Epidermal melanocyte (primary cell): ENCODE measurements around the gene TWF2.
A peak's percentile ranks its signal among the peaks of the same experiment; 100 is the strongest.
"Not testable (repeated sequence)": the region's sequence is repeated elsewhere in the genome, so short reads cannot be mapped to it uniquely, and the experiment has no call there.

Source experiments
- DNase-seq: peaks from one replicate; pipeline ENCODE4 v3.0.0; 2011; ENCODE audit warnings: low spot score; ENCODE audit not compliant: insufficient read length

TWF2 gene

DNA sequence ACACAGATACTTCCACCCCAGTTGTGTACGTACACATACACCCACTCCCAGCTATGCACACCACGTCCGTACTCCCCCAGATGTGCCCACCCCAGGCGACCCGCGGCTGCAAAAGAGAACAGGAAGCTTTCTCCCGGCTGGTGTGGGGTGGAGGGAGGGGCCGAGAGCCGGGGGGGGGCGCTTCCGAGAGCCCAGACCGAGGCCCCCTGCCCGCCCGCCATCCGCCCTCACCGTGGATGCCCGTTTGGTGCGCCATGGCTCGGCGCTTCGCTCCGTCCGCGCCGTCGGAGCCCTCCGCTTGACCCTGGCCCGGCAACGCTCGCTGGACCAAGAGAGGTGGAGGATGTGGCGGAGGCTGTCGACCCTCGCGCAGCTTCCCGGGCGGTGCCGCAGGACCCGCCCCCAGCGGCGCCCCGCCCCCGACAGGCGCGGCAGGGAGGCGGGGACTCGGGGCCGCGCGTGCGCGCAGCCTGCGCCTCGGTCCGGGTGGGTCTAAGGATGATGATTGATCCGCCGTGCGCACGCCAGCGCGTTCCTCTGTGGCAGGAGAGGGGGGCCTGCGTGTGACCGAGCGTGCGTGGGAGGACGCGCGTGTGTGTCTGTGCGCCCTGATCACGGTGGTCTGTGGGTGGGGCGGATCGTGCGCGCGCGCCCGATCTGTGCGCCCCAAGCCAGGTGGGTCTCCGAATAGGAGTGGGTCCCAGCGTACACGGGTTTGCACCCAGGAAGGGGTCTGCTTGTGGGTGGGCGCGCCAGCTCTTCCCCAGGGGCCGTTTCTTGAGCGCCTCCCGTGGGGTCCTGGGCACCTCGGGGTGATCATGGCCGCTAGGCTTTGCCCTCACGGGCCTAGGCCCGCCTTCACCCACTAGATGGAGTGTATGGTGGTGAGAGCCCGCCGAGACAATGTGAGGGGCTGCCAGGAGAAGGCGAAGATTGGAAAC is at the start of gene TWF2:
Gene TWF2, minus strand, starts transcription at position 398 of the 941 bp plus-strand sequence. Its CDS starts 142 bp downstream, at position 256.
- peak; percentile 98 for DNase-seq

DNA sequence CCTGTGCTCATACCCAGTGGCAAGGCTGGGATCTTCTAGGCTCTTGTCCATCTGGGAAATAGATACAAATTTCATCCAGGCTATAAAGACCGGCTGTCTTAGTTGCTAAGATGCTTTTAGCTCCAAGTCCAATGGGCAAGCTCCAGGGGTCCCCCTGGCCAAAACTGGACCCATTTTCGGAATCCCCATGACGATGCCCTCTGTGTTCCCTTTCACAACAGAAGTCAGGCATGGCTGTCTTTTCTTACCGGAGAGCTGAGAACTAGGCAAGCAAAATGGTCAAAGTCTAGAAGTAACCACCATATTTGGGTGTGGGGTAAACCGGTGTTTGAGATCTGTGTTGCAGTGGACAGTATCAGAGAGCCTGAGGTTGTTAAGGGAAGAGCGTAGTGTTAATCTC is 49.7 kb upstream of the TWF2 start:
- DNase-seq: no peak

DNA sequence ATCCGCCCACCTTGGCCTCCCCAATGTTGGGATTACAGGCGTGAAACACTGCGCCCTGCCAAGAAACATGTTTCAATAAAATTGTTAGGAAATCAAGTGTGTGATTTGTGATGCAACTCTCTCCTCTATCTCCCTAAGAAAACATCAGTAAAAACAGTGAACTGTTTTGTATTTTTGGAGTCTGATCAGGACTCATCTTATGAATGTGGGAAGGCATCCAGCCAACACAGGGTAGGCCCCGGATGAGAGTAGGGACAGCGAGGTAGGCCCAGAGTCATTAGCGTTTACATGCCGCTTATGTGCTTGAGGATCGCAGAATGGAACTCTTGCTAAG is 47.8 kb upstream of the TWF2 start:
- no peak for DNase-seq

DNA sequence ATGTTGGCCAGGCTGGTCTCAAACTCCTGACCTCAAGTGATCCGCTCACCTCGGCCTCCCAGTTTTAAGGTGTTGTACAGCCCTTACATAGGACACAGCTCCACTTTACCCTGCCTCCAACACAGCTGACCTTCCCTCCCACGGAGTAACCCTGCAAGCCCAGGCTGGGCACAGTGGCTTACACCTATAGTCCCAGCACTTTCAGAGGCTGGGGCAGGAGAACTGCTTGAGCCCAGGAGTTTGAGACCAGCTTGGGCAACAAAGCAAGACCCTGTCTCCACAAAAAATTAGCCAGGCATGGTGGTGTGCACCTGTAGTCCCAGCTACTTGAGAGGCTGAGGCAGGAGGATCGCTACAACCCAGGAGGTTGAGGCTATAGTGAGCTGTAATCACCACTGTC is 45.1 kb upstream of the TWF2 start:
- not testable (repeated sequence) for DNase-seq

DNA sequence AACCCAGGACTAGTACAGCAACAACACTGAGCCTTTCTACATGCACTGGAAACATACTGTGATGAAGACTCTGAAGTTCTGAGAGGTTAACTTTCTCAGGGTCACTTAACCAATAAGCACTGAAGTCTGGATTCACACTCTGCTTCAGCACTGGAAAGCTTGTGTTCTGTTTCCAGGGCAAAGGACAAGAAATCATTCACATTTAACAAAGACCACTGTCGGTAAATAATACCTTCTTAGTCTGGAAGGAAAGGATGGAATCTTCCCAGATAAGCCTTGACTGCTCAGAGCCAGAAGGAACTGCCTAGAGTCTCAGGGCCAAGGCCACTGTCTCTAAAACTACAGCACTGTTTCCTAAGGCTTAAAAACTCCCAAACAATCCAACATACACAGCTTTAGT is 44.3 kb upstream of the TWF2 start:
- DNase-seq: no peak

DNA sequence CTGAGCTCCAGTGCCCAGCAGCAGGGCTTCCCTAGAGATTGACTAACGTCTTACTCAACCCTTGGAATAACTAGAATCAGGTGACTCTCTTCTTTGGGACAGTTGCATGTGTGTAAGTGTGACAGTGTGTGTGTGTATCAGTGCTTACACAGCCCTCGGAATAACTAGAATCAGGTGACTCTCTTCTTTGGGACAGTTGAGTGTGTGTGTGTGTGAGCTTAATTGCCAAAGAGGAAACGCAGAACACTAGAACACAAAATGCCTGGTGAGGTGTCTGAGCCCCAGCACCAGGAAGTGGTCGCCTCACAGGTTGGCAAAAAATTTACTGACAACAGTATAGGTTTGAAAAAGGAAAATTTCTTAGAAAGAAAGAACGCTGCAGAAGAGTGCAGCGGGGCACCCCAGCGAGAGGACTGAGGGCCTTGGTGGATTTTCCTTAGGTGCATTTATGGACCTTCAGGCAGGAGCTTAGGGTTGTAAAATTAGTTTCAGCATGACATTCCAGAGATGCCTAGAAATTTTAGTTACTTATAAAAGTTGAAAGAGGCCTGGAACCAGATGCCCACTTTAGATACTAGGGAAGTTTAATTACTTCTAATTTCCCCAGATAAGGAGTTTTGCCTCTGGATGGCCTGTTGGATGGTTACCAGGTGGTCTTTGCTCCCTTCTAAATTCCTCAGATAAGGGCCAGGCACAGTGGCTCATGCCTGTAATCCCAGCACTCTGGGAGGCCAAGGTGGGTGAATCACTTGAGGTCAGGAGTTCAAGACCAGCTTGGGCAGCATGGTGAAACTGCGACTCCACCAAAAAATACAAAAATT is 43.2 kb upstream of the TWF2 start:
- DNase-seq: no peak

DNA sequence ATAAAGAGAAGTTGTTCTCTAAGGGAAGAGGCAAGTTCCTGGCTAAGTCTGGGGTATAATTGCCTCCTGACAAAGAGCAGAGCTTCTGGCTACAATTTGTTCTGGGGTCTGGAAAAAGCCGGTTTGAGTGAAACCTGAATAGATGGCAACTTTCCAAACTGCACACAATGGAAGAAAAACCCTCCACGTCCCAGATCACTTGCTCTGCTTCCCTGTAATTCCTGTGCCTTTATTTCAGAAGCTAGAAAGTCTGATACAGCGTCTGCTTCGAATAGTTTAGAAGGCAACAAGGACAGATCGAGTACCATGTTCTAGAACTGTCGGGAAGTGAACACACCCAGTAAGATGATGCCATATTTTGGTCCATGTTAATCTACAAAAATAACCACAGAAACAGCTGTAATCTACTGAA is 41.1 kb upstream of the TWF2 start:
- DNase-seq: no peak

DNA sequence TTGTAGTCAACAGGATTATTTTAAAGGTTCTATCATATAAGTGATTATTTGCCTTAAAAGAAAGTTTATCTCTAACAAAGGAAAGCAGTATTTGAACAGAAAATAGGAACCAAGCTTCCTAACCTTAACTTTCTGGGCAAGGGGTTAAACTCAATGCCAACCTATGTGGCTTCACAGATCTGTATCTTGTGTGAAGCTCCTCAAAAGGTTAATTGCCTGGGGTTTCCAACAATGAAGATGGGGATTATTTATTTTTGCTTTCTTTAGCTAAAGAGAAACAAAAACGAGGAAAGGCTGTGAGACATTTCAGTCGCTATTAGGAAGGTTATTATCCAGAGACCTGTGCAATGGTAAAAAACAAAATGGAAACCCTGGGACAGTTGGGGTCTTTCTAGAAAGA is 40.6 kb upstream of the TWF2 start:
- DNase-seq: no peak

DNA sequence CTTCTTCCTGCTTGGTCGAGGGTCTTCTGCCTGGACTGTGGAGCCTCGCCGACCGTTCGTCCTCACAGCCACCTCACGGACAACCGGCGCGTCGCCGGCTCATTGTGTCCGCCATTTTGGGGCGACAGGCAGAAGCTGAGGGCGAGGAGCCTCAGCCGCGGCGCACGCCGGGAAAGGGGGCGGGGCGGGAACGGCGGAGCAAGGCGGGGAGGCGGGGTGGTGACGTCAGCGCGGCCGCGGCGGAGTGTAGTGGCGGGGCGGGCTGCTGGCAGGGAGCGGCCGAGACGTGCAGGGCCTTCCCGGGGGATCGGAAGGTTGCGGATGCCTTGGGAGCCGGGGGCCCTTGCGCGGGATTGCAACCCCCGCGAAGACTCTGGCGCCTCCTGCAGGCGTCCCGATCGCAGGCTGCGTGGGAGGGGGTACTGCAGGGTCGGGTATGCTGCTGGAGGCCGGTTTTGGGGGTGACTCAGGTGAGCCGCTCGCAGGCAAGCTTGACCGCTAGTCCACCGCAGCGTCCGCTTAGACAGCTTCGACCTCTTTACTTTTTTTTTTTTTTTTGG is 39.6 kb upstream of the TWF2 start, which contains the start of gene WDR82:
Gene WDR82, minus strand, starts transcription at position 140 of the 560 bp plus-strand sequence. CDS start 288 bp downstream, outside the sequence.
- DNase-seq: peak; percentile 84

DNA sequence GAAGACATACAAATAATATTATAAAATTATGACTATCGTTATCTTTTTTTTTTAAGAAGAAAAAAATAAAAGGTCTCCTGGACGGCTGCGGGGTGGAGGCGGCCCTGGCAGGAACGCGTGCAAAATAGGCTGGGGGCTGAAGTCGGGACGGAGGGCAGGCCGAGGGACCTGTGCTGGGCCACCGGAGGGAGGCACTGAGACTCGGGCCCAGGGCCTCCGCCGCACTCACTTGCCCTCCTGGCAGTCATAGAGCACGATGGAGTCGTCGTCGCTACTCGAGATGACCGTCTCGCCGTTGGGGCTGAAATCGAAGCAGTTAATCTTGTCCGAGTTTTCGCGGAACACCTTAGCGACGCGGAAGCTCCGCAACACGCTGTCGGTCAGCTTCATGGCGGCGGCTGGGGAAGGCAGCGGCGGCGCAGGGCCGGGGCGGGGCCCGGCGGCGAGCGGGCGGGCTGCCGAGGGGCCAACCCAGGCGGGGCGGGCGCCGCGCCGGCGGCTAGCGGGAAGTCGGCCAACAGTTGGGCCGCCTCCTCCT is 39.1 kb upstream of the TWF2 start:
- DNase-seq: no peak

DNA sequence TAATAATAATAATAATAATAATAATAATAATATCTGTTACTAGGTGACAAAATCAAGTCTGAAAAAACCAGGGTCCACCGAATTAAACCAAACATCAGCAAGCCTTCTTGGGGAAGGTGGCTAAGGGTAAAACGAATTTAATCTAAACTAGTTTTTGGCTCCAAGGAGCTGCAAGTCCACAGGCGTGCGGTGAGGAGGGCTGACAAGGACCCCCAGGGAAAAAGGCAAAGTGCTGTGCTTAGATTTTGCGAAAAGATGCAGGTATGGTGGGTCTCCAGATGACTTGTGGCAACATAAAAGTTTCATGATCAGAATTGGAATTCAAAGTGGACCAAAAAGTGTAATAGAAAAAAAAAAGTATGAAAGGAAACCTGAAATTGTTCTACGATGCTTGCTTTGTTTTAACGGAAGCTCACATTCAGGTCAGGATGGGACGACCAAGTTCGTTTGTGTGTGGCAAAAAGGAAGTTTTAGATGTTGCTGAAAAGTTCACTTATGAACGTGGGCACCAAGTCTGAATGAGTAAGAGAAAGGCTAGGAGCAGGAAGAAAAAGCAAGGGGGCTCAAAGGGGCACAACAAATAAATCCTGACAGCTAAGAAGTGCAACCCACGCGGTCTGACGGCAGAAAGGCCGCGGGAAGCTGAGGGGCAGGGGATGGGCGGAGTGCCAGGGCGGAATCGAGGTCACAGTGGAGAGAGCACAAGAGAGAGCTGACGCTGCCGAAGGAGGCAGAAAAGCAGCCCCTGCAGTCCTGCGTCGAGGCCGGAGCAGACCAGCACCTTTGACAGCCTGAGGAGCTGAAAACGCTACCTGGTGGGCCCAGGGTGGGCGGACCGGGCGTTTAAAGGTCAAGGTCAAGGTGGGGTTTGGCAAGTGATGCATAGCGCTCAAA is 38.4 kb upstream of the TWF2 start:
- DNase-seq: no peak

DNA sequence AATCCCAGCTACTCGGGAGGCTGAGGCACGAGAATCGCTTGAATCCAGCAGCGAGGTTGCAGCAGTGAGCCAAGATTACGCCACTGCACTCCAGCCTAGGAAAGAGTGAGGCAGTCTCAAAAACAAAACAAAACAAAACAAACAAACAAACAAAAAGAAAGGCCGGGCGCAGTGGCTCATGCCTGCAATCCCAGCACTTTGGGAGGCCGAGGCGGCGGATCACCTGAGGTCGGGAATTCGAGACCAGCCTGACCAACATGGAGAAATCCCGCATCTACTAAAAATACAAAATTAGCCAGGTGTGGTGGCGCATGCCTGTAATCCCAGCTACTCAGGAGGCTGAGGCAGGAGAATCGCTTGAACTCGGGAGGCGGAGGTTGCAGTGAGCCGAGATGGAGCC is 35.8 kb upstream of the TWF2 start:
- DNase-seq: not testable (repeated sequence)

DNA sequence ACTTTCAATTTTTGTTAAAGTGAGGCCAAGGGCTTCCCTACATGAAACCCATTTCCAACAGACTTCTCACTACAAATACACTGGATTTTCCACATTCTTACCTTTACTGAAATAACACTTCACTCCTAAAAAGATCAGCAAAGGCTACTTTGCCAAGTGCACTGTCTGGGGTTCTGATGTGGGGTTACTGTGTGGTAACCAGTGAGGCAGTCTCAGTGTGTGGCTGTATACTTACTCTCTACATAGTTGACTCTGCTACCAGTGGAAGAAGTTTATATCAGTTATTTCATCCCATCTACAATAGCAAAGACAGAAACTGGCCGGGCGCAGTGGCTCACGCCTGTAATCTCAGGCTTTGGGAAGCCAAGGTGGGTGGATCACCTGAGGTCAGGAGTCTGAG is 33.9 kb upstream of the TWF2 start:
- DNase-seq: no peak

DNA sequence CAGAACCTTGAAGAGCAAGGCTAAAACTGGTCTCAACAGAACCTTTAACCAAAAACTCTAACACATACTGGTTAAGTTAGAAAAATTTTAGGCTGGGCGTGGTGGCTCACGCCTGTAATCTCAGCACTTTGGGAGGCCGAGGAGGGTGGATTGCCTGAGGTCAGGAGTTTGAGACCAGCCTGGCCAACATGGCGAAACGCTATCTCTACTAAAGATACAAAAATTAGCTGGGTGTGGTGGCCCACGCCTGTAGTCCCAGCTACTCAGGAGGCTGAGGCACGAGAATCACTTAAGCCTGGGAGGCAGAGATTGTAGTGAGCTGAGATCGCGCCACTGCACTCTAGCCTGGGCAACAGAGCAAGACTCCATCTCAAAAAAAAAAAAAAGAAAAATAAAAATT is 33.2 kb upstream of the TWF2 start:
- DNase-seq: not testable (repeated sequence)

DNA sequence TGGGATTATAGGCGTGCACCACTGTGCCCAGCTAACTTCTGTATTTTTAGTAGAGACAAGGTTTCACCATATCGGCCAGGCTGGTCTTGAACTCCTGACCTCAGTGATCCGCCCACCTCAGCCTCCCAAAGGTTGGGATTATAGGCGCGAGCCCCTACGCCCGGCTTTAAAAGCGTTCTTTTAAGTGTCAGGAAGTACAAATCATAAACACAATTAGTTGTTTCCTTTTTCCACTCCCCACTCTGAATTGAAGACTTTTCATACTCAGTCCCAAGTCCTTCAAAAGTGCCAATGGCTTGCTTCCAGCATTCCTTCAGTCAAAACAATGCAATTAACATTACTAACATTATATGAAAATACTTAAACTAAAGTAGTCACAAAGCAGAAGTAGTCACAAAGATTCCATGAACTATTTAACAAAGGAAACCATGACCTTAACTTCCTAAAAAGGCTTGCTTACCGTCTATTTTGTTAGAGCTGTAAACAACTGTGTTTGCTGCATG is 31.3 kb upstream of the TWF2 start:
- DNase-seq: no peak

DNA sequence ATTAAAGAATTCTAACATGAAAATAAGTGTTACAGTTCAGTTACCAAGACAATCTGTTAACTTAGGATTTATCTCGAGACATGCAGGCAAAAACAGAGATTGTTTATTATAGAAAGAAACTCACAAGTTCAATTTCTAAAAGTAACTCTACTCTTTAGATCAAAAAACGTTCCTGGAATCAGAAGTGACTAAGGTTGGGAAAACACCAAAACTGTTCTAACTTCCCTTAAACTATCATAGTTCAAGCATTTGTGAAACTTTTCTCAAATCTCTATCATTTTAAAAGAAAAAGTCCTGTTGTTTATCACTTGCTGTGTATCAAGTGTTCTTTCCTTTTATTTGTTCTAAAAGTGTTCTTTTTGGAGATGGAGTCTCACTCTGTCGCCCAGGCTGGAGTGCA is 30.8 kb upstream of the TWF2 start:
- no peak for DNase-seq

DNA sequence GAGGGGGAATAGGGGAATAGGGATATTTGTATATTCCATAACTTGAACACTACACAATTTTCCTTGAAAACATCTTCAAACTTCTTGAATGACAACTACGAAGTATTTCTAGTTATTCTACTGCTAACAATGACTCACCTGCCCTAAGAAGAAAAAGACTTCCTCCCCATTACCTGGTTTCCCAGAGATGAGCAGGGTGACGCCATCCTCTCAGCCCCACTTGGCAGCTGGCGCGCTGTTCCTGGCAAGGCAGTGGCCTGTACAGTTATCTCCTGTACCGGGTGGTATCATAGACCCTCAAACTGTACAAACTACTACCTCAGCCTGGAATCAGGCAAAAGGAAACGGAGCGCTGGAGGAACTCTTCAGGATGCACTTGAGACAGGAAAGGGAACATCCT is 29.1 kb upstream of the TWF2 start:
- no peak for DNase-seq

DNA sequence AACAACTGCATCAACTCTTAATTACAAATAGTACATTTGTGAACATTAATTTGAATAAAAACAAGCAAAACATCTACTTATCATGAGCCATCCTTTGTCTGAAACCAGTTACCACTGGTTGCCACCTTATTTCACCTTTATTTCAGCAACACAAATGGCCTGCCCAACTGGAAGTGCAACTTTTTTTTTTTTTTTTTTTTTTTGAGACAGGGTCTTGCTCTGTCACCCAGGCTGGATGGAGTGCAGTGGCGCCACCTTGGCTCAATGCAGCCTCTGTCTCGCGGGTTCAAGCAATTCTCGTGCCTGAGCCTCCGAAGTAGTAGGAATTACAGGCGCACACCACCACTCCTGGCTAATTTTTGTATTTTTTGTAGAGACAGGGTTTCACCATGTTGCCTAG is 26.4 kb upstream of the TWF2 start:
- DNase-seq: no peak

DNA sequence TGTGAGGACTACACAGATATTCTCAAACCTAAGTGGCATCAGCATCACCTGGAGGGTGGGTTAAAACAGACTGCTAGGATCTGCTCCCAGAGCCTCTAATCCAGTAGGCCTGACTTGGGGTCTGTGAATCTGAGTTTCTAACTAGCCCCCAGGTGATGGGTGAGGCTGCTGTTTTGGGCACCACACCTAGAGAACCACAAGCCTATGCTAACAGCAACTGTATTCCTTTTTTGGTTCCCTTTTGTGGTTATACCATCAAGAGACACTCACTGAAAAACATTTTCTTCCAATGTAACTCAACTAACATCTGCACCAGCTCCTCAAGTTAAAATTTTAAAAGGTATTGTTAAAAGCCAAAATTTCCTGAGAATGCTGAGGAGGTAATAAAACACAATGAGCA is 23.5 kb upstream of the TWF2 start:
- no peak for DNase-seq

DNA sequence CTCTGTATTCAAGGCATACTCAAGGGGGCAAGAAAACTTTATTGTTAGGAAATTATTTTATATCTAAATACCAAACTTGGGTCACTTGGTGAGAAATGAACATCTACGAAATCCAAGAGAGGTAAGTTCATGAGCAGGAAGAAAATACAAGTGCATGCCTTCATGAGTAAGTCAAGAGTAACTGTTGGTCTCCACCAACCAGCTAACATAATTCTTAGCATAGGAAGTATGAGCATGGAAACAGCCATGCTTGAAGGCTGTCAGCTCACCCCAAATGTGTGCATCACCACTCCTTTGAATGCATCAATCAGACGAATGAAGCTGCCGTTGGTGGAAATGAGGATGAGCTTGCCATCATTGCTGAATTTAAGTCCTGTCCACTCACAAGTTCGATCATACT is 20.5 kb upstream of the TWF2 start:
- no peak for DNase-seq

DNA sequence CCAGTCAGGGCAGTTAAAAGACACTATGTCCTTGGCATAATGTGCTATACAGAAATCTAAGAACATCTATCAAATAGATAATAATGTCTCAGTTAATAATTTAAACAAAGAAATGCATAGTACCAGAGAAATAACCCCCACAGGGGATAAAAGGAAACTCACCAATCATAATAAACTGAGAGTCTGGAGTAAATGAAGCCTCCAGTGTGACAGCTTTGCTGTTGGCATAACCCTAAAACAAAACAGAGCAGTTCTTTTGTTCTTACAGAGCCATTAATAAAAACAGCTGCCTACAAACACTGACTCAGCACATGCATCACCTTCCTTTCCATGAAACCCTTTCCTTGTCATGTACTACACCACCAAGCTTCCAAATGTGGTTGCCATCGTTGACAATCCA is 20.1 kb upstream of the TWF2 start:
- no peak for DNase-seq
